OCI-LY1 (cell line): ENCODE results near the gene PUM1.

Source experiments
- H2AFZ ChIP-seq: fragments of 200-600 bp; sonication (generic), shearing (Covaris generic); 2 replicates; pipeline ENCODE4 v1.6.0; 2014; ENCODE audit warnings: antibody characterized with exemption, mild to moderate bottlenecking, low read length
- H3F3A ChIP-seq: fragments of 200-600 bp; sonication (generic), shearing (Covaris generic); 2 replicates; pipeline ENCODE4 v1.6.0; 2014; ENCODE audit warnings: mild to moderate bottlenecking, antibody characterized with exemption, low read length, moderate library complexity; ENCODE audit not compliant: insufficient read depth
- H3K27ac ChIP-seq: fragments of 200-600 bp; sonication (generic); 2 replicates; pipeline ENCODE4 v1.5.1; 2014; ENCODE audit warnings: low read length, mixed run types, mild to moderate bottlenecking, low read depth; ENCODE audit not compliant: poor library complexity, severe bottlenecking
- H3K27me3 ChIP-seq: fragments of 200-600 bp; sonication (generic); 2 replicates; pipeline ENCODE4 v1.6.0; 2014; ENCODE audit warnings: antibody characterized with exemption, mild to moderate bottlenecking, low read length, moderate library complexity; ENCODE audit not compliant: insufficient read depth
- H3K36me3 ChIP-seq: fragments of 200-600 bp; sonication (generic); 2 replicates; pipeline ENCODE4 v1.6.1; 2014; ENCODE audit warnings: mild to moderate bottlenecking, antibody characterized with exemption, low read length, moderate library complexity, mixed read lengths; ENCODE audit not compliant: insufficient read depth
- H3K4me1 ChIP-seq: fragments of 200-600 bp; sonication (generic); 2 replicates; pipeline ENCODE4 v1.5.1; 2014; ENCODE audit warnings: mild to moderate bottlenecking, low read length, moderate library complexity; ENCODE audit not compliant: insufficient read depth, severe bottlenecking
- H3K4me2 ChIP-seq: fragments of 200-600 bp; sonication (generic), shearing (Covaris generic); 2 replicates; pipeline ENCODE4 v1.6.1; 2014; ENCODE audit warnings: low read length
- H3K4me3 ChIP-seq: fragments of 200-600 bp; sonication (generic); 2 replicates; pipeline ENCODE4 v1.5.1; 2014; ENCODE audit warnings: low read length, low read depth, mild to moderate bottlenecking, mixed read lengths; ENCODE audit not compliant: poor library complexity, severe bottlenecking
- H3K79me2 ChIP-seq: fragments of 200-600 bp; shearing (Covaris generic); 2 replicates; pipeline ENCODE4 v1.6.1; 2016; ENCODE audit warnings: mixed run types, low read length, mixed read lengths; ENCODE audit not compliant: insufficient read depth
- H3K9ac ChIP-seq: fragments of 200-600 bp; sonication (generic), shearing (Covaris generic); 2 replicates; pipeline ENCODE4 v1.6.1; 2014; ENCODE audit warnings: mild to moderate bottlenecking, low read length, mixed read lengths
- H3K9me2 ChIP-seq: fragments of 200-600 bp; sonication (generic), shearing (Covaris generic); 2 replicates; pipeline ENCODE4 v1.6.1; 2014; ENCODE audit warnings: low read depth, mild to moderate bottlenecking, low read length, mixed read lengths
- H3K9me3 ChIP-seq: fragments of 200-600 bp; shearing (Covaris generic); 2 replicates; pipeline ENCODE4 v1.6.1; 2014; ENCODE audit warnings: low read length, mixed read lengths
- H4K20me1 ChIP-seq: fragments of 200-600 bp; sonication (generic), shearing (Covaris generic); 2 replicates; pipeline ENCODE4 v1.6.0; 2016; ENCODE audit warnings: mild to moderate bottlenecking, low read length; ENCODE audit not compliant: insufficient read depth
- CTCF ChIP-seq: fragments of 200-600 bp; sonication (generic), shearing (Covaris generic); IDR thresholded peaks from 2 replicates; pipeline ENCODE4 v1.5.1; 2017; ENCODE audit warnings: mild to moderate bottlenecking, antibody characterized with exemption, low read length, moderate library complexity, mixed read lengths
- EZH2 ChIP-seq: fragments of 200-600 bp; sonication (generic), shearing (Covaris generic); IDR thresholded peaks from 2 replicates; pipeline ENCODE4 v1.8.0; 2017; ENCODE audit warnings: borderline replicate concordance, mixed run types, mild to moderate bottlenecking, antibody characterized with exemption, low read length, moderate library complexity, mixed read lengths

Gene PUM1

GRCh38 chr1:31043631-31044030 is 21.9 kb downstream of the PUM1 start:
- Histone ChIP-seq H3K4me3 (no peak overlapping the region), H3K36me3 (peaks cover 74% of the 10 kb centered on the region), H3K9me2 (no peaks in the 10 kb centered on the region), H3K27me3 (no peaks in the 10 kb centered on the region), H3K79me2 (peaks cover 93% of the 10 kb centered on the region), H3K4me1 (peaks cover 13% of the 10 kb centered on the region), H2AFZ (no peak overlapping the region), H3F3A (no peaks in the 10 kb centered on the region), H3K27ac (no peak overlapping the region), H3K9me3 (no peaks in the 10 kb centered on the region; the same call in 1 of the 2 replicates), H3K4me2 (no peak overlapping the region), H3K9ac (no peak overlapping the region), H4K20me1 (peaks cover 2% of the 10 kb centered on the region; the same call in 1 of the 2 replicates)
- TF ChIP-seq CTCF (no peak), EZH2 (no peak)

- peaks cover 82% of the 10 kb centered on the region for H3K36me3 ChIP-seq
- no peaks in the 10 kb centered on the region for H3K27me3 ChIP-seq
- H3K9ac ChIP-seq: no peak overlapping the region
- H3K4me3 ChIP-seq: no peak overlapping the region
- H3K4me2 ChIP-seq: no peak overlapping the region
- no peak overlapping the region for H3K27ac ChIP-seq
- no peaks in the 10 kb centered on the region; the same call in 1 of the 2 replicates for H3K9me3 ChIP-seq
- no peak overlapping the region for H2AFZ ChIP-seq
- H4K20me1 ChIP-seq: peaks cover 2% of the 10 kb centered on the region; the same call in 1 of the 2 replicates
- no peaks in the 10 kb centered on the region for H3K9me2 ChIP-seq
- H3F3A ChIP-seq: no peaks in the 10 kb centered on the region
- H3K79me2 ChIP-seq: peaks cover 94% of the 10 kb centered on the region
- H3K4me1 ChIP-seq: peaks cover 13% of the 10 kb centered on the region
- no peak for TF ChIP-seq EZH2
- TF ChIP-seq CTCF: no peak
These were observed 22.9 kb downstream of the PUM1 start for GRCh38 chr1:31042656-31043055.

- H3K4me1 ChIP-seq: peaks cover 13% of the 10 kb centered on the region
- no peaks in the 10 kb centered on the region; the same call in 1 of the 2 replicates for H3K9me3 ChIP-seq
- peaks cover 82% of the 10 kb centered on the region for H3K36me3 ChIP-seq
- H3K27me3 ChIP-seq: no peaks in the 10 kb centered on the region
- no peak overlapping the region for H3K4me3 ChIP-seq
- H3K9ac ChIP-seq: no peak overlapping the region
- no peaks in the 10 kb centered on the region for H3K9me2 ChIP-seq
- no peak overlapping the region for H3K27ac ChIP-seq
- H3K79me2 ChIP-seq: peaks cover 94% of the 10 kb centered on the region
- TF ChIP-seq CTCF: no peak
- no peak overlapping the region for H3K4me2 ChIP-seq
- H2AFZ ChIP-seq: no peak overlapping the region
- no peaks in the 10 kb centered on the region for H4K20me1 ChIP-seq
- no peaks in the 10 kb centered on the region for H3F3A ChIP-seq
These were observed 24.0 kb downstream of the PUM1 start for GRCh38 chr1:31041529-31041928.
